ENCODE measurements around the gene VWCE. TPM values are rescaled to one million over a fixed set of nuclear protein-coding genes. Genes with fewer than 3 reads are reported as not detected.
A peak's percentile ranks its signal among the peaks of the same experiment; 100 is the strongest.

VWCE gene
- total and polyA plus RNA-seq, 9 of the 15 experiments (the other 6 are each of a cell fraction or from before 2014, with no cell fraction given) = 0.06 to 1.6 (median 0.63) TPM; not detected in 1

DNA sequence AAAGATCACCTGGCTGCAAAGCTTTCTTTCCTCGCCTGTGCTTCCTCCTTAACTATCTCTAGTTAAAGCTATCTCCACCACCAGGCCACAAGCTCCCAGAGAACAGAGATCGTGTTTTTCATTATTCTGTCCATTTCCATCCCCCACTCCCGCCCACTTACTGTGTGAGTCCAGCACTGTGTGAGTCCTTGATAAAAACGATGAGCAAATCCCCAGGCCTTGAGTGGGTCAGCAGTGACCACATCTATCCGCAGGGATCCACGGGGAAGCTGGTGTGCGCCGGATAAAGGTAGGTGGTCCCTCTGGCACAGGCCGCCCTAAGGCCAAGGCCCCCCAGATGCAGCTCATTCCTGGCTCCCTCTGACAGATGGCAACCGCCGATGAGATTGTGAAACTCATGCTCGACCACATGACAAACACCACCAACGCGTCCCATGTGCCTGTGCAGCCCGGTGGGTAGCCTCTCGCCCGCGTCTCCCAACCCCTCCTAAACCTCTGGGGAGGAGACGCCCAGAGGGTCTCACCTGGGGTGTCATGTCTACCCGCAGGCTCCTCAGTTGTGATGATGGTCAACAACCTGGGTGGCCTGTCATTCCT is 47.2 kb upstream of the VWCE start (continued):
- no peak for TF ChIP-seq ZNF12 (CRISPR knock-in tag; IDR thresholded peaks at IDR 0.05)
- no peak for TF ChIP-seq PRPF4 (IDR thresholded peaks at IDR 0.05; ENCODE audit: insufficient read depth, low read depth, low read length, poor library complexity, severe bottlenecking)
- TF ChIP-seq GTF2B (IDR thresholded peaks at IDR 0.05; ENCODE audit: extremely low read depth, insufficient read length) = no peak
- no peak for TF ChIP-seq ZNF124 (CRISPR knock-in tag; IDR thresholded peaks at IDR 0.05)
- peak; percentile 52; the same call in 1 of the 2 replicates for TF ChIP-seq CXXC5 (CRISPR knock-in tag; IDR thresholded peaks at IDR 0.05)
- no peak for TF ChIP-seq PREB (CRISPR knock-in tag; IDR thresholded peaks at IDR 0.05)
- TF ChIP-seq SMAD2 (IDR thresholded peaks at IDR 0.05; ENCODE audit: low read depth, low read length) = no peak
- TF ChIP-seq HBP1 (CRISPR knock-in tag; IDR thresholded peaks at IDR 0.05) = no peak
- TF ChIP-seq, protein P1, sequence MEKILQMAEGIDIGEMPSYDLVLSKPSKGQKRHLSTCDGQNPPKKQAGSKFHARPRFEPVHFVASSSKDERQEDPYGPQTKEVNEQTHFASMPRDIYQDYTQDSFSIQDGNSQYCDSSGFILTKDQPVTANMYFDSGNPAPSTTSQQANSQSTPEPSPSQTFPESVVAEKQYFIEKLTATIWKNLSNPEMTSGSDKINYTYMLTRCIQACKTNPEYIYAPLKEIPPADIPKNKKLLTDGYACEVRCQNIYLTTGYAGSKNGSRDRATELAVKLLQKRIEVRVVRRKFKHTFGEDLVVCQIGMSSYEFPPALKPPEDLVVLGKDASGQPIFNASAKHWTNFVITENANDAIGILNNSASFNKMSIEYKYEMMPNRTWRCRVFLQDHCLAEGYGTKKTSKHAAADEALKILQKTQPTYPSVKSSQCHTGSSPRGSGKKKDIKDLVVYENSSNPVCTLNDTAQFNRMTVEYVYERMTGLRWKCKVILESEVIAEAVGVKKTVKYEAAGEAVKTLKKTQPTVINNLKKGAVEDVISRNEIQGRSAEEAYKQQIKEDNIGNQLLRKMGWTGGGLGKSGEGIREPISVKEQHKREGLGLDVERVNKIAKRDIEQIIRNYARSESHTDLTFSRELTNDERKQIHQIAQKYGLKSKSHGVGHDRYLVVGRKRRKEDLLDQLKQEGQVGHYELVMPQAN (IDR thresholded peaks at IDR 0.05; ENCODE audit: borderline replicate concordance) = 0 out of 2 replicates have a peak, but pooled peaks have one; percentile 7
- TF ChIP-seq CHCHD3 (CRISPR knock-in tag; IDR thresholded peaks at IDR 0.05) = no peak
- TF ChIP-seq FIP1L1 (IDR thresholded peaks at IDR 0.05; ENCODE audit: low read depth, low read length, poor library complexity, severe bottlenecking) = no peak
